MV-4-11 (cell line): ENCODE results near the gene CNTN4.

Source experiments
- DNase-seq: peaks from one replicate; lab custom pipeline; 2025; lab: John Stamatoyannopoulos, UW

Gene CNTN4

DNA sequence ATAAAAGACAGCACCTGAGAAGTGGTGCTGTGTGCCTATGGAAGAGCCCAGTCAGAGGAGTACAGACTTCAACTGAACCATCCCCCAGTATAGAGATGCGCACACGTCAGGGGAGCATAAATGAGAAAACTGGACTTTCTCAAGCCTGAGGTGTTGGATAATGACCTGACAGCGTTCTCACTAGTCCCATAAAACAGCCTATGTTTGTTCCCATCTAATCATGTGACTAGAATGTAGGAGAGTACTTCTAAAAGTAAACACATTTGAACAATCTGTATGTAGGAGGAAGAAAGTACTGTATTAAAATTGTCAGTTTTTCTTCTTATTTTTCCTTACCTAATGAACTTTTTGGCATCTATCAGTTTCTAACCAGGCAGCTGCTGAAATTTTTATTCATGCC, 498.9 kb downstream of the CNTN4 start:
- no peak for DNase-seq

DNA sequence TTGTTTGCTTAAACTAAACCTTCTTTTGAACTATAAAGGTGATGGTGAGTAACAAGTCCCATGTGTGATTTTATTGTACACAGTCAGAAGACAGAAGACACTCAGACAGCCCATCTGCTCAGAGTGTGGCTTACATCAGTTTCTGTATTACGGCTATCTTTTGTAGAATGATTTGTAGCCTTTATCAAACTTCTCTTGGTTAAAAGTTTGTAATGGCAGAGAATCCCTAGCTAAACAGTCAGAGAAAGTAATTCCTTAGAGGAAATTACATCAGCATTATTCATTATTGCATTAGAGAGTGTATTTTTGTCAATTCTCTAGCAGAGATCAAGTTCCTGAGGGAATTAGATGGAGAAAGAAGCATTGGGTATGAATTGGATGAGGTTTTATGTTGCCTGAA, 500.8 kb downstream of the CNTN4 start:
- no peak for DNase-seq

DNA sequence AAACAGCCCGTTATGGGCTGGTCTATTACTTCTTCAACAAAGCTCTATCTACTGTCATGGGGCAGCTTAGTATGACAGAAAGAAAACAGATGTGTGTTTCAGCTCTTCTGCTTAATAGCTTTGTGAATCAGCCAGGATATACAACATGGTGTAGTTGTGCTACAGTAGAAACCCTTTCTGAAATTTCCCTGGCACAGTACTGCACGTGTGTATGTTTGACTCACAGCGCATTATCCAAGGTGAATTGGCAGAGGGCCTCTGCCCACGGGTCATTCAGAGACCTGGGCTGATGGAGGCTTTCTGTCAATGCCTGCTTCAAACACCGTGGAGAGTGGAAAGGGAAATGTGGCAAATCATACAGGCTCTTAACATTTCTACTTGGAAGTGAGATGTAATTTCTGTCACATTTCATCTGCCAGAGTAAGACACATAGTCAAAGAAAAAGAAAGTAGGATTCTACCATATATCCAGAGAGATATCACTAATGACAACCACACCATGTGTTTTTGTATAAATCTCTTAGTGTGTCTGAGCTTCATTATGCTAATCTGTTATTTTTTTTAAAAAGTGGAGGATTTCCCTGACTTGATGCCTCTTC, 505.1 kb downstream of the CNTN4 start:
- DNase-seq: no peak

DNA sequence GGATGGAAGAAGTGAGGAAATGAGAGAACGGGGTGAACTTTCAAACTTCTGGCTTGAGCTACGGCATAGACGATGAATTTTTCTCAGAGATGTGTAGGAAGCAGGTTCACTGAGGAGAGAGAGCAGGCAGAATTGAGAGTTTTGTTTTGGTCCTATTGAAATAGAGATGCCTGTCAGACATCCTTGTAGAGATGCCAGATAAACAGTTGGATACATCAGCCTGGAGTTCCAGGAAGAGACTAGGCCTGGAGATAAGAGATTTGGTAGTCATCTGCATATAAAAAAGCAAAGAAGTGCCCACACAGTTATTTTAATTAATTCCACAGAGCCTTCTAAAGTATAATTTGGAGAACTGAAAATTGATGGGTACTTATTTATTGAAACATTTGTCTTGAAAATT, 515.9 kb downstream of the CNTN4 start:
- DNase-seq: no peak

DNA sequence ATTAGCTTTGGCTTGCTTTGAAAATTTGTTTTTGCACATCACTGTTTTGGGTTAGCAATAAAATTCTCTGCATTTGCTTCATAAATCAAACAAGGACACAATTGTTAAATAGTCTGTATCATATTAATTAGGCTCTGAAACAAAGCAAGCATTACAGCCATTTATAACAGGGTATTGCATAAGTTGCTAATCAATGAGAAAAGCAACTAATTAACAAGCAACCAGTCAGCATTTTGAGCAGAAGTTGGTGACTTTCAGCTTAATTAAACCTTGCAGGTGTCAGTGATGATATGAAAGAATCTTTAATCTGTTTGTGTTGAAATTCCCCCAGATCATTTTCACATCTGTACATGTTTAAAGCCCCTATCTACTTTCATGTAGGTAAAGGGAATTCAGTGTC, 516.4 kb downstream of the CNTN4 start:
- DNase-seq: no peak

DNA sequence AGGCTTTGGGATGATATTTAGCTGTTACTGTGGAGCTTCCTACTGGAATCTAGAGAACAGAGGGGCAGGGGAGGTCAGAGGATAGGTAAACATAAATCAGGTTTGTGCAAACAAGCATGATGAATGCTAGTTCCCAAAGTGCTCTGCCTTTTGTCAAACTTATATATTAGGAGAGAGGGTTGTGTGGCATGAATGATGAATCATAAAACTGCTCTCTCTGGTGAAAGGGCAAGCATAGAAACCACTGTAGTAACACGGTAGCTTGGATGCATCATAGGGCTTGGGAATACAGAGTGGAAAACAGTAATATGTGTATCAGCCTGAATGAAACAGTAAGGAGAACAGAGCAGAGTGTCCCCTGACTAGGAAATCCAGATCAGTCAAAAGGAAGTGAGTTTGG, 524.8 kb downstream of the CNTN4 start:
- peak; percentile 51 for DNase-seq

DNA sequence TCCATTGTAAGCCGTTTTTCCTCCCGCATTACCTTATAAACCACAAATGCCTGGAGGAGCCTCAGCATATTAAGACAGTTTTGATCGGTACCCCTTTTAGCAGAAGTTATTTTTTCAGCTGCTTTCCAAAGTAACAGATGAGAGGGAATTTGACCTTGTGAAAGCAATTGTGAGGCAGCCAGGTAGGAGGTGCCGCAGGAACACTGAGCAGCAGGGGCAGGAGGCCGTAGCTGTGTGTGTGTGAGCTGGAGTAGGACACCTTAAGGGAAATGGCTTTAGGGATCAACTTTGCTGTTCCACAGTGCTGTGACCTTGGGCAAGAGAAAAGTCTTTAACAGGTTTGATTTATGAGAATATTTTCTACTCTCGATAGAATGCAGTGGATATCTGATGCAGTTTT, 529.5 kb downstream of the CNTN4 start:
- DNase-seq: no peak

DNA sequence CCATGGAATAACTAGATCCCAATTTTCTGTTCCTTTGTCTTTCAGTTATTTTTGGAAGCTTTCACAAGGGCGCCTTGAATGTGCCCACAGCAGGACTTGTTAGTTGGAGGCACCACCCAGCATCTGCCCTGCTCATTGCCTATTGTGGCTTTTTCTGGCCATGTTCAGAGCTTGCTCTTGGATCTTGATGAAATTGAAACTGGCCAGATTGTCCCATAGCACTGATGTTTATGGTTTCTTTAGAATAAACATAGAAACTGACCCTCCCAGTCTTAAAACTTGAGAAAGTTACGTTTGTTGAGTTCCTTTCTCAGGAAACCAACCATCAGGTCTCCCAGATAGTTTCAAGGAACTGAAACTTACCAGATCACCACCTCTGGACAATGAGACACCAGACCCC, 536.8 kb downstream of the CNTN4 start:
- DNase-seq: peak; percentile 99

DNA sequence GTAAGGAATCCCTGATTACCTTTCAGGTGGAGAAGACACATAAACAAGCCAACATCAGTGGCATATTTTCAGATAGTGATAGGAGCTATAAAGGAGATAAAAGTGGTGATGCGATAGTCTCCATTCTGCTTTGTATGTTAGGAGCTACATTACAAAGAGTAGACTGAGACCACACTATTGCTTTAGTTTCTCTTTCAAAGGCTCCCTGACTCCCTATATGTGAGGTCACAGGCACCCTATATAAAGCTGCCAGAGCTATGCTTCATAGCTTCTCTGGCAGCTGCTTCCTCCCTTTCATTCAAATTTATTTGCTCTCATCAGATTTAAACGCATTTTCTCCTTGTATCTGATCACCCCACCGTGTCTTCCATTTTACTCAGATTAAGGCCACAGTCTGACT, 544.9 kb downstream of the CNTN4 start:
- peak; percentile 2 for DNase-seq

DNA sequence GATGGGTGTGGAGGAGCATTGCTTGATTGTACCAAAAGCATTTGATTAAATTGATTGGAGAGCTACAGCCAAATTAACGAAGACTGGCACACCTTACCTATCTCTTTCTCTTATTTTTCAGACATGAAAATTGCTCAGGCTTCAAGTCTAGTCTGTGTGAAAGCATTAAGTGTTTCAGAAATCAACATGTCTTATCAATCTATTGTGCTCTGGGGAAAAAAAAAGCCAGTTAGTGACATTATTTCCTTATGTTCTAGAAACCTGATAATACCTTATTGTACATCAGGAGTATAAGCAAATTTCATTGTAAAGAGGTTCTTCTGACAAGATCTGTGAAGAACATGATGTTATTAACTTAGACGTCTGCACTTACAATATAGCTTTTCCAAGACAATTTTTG, 546.3 kb downstream of the CNTN4 start:
- DNase-seq: no peak

DNA sequence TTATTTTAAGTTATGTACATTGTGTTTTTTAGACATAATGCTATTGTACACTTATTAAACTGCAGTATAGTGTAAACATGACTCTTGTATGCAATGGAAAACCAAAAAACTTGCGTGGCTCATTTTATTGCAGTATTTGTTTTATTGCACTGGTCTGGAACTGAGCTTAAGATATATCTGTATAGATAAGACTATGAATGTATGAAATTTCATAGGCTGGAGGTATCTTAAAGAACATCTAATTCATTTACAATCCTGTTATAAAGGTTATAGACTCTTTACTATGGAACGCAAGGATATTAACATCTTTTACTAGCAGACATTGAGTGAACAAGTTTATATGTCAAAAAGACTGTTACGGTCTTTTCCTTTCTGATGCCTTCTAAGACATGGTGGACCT, 552.1 kb downstream of the CNTN4 start:
- DNase-seq: no peak

DNA sequence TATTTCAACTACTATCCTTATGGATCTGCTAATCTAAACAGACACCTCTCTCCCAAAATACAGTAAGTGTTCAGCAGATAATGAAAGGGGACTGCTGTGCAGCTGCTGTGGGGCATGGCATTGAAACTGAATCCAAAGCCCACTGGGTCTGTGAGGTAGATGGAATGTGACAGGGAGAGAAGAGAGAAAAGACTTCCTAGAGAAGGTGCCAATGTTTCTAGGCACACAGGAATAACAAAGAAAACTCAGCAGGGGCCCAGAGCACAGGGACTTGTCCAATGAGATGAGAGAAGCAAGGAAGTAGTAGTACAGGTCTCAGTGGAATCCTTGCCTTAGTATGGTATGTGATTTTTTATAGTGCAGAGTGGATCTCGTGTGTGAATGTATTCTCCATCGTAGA, 553.7 kb downstream of the CNTN4 start:
- no peak for DNase-seq

DNA sequence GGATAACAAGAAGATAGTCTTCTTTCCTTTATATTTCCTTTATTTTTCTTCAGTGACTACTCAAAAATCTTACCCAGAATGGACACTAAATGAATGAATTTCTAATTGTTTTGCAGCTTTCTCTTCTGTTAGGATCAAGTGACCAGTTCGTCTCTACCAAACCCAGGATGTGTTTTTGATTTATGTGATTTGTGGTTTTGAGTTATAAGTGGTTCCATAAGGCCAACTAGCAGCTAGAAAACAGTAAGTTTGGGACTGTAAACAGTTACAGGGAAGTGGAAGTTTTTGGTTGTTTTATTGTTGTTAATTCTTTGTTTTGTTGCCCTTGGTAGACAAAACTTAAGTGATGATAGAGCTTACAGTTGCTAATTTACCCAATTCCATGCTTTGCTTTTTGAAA, 555.0 kb downstream of the CNTN4 start:
- DNase-seq: peak; percentile 66

DNA sequence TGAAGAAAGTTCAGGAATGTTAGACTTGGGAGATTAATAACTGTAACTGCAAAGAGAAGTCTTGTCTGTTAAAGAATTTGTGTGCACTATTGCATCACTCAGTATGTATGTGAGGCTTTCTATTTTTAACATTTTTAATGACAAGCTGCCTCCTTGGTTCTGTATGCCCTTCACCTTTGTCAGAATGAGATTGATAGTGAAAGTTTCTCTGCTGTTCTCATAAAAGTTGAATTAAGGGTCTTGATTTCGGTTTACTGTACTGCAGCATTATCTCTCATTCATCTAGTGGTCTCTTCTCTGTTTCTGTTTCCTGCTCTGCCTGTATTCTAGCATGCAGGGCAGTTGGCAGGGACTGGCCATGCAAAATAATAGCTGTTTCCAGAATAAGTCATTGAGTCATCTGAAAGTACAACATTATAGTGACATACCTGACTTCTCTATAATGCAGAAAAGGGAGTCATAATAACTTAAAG, 556.6 kb downstream of the CNTN4 start:
- DNase-seq: peak; percentile 47

DNA sequence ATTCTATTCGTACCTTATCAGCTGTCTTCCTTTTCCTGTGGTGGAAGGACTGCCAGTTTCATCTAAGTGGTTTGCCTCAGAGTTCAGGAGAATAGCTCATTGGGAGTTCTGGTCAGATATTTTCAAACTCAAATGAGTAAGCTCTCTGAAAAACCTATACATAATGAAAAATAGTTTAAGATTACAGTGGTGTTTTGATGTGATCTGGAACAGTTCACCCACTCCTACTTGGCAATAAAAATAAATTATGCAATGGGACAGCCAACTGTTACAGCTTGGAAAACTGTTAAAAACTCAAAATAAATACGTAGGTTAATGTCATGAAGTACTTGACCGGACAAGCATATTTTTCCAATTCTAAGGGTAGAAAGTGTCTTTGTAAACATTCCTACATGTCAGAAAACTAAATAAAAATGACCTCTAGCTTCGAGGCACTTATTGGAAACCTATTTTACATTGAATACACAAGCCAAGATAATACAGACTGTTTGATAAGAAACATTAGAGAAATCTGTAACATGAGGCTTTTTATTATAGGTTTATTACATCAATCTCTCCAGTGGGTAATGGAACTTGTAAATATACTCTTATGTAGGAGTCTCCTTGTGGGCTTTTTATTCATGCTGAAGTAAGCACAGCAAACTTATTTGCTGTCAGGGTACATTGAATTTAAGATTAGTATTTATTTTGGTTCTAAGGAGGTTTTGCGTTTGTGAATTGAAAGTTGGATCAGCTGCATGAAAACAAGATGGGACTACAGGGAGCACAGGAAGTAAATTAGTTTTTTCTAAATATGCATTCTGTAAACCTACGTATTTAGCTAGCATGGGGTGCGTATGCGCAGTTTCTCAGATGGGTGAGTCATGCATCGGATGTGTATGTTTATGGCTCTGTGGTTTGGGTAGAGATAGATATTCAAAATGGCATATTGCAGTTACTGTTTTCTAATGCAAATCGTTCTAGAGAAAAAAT, 558.4 kb downstream of the CNTN4 start:
- peak; percentile 75 for DNase-seq

DNA sequence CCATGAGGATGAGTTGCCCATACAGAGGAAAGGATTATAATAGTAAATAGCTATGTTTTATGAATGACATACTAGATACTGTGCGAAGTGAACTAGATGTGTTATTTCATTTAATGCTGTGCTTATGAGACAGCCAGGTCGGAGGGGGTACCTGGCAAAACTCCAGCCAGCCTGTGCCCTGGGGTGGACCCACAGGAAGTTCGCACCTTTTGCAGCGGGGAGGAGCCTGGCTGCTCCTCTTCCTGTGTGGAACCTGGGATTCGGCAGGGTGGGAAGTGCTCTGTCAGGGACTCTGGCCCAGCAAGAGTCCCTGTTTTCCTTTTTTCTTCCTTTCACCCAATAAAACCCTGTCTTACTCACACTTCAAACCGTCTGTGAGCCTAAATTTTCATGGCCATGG, 559.3 kb downstream of the CNTN4 start:
- DNase-seq: no peak

DNA sequence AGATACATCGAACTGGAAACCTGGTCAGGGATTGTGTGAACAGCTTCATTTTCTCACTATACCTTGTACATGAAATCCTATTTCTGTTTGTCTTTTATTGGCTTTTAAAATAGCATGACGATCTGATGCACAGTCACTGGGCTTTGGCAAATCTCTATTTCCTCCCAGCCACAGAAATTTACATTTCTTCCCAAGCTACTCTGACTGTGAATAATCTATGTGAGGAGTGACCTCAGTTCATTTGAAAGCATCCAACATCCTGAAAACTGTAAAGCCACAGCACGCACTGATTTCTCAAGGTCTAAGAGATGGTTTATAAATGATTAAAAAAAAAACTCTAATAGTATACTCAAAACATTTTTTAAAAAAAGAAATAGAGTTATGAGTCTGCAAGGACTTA, 561.2 kb downstream of the CNTN4 start:
- DNase-seq: no peak

DNA sequence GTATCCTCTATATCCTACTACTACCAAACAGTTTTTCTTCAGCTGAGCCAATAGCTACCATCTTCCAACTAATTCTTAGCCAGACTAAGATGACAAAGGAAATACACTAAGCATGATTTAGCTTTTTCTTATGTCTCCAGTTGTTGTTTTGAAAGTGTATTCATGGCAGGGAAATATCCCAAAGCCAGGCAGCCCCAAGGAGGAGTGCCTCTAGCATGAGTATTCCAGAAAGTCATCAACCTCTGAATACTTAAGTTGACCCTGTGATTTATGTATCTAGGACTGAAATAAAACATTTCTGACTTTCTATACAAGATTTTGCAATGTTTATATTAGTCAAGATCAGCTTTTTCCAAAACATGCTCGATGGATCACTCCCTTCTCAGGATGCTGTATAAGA, 562.4 kb downstream of the CNTN4 start:
- DNase-seq: no peak

DNA sequence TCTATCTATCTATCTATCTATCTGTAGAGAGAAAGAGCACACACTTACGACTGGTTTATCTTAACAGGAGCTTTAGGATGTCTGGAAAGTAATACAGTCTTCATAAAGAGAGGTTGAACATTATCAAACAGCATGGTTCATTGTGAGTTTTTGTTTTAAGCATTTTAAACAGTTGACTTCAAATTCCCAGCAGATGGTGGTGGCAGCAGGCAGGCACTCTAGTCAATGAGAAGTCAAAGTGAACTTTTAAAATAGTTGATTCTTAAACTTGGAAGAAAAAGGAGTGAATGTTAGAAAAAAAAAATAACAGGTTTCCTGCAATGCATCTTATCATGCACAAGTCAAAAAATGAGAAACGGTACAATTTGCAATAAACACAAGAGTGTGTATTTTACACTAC, 578.8 kb downstream of the CNTN4 start:
- DNase-seq: no peak

DNA sequence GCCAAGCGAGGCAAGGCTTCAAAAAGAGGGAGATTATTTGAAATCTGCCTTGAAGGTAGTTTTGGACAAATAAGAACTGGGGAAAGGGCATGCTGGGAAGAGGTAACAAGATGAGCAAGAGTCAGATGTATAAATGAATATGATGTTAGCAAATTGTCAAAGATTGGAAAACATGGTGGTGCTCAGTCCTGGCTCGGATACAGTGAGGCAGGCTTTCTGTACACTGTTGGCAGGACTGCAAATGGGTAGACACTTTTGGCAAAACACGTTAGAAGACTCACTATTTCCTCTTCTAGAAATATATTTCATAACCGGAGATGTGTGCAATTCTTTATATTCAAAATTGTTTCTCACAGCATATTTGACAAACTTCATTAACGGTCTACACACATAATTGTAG, 581.6 kb downstream of the CNTN4 start:
- no peak for DNase-seq

DNA sequence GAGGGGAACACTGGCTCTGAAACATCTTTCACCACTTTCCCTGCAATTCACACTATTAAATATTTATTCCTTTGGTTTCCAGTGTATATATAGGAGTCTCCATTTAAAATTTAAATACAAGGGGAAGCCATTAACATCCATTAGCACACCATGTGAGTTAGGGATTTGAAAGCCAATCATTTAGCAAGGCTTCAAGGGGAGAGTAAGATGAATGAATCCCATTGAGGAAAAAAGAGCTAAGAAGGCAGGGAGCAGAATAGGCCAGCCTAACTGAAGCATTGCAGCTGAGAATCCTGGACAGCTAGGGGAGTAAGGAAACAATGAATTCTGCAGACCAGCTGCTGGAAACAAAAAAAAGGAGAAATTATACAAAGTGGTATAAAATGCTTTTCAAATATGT, 585.4 kb downstream of the CNTN4 start:
- no peak for DNase-seq

DNA sequence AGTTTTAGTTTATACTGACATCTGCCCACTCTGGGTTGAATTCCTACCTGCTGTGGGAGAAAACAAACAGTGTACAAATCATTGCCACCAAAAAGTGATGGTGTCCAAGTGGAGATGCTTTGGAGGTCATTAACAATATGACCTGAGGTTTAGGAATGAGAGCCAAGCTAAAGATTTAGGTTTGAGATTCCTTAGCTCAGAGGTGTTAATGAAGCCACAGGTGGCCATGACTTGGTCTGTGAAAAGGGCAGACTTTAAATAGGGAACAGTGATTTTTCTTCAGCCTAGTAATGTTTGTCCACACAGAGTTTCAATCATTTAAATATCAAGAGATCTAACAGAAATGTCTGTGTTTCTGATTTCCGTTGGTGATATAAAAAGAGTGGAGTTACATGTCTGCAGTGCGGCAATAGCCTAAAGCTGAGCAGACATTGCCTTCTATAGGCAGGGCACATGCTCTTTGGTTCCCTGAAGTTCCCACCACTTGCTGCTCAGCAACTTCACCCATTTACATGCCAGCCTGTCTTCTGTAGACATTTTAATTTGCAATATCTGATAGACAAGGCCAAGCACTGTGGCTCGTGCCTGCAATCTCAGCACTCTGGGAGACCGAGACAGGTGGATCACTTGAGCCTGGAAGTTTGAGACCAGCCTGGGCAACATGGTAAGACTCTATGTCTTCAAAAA, 588.3 kb downstream of the CNTN4 start:
- no peak for DNase-seq

DNA sequence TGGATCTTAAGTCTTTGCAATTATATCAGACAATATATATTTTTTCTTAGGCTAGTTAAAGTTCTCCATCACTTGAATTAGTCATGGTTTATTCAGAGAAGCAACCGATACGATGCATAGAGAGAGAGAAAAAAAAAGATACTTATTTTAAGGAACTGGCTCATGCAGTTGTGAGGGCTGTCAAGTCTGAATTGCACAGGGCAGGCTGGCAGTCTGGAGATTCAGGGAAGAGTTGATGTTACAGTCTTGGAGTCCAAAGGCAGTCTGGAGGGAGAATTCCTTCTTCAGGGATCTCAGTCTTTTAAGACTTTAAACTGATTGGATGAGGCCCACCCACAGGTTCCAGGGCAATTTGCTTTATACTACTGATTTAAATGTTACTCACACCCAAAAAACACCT, 598.9 kb downstream of the CNTN4 start:
- DNase-seq: peak; percentile 49
